Endothelial cell (in vitro differentiated cells): ENCODE results near the gene GDPGP1. TPM values are rescaled to one million over a fixed set of nuclear protein-coding genes. Genes with fewer than 3 reads are reported as not detected.

Experiments used
- DNase-seq: peaks from one replicate; pipeline ENCODE4 v3.0.0; 2021; ENCODE audit warnings: low spot score
- H3K27ac Mint-ChIP-seq: one replicate; pipeline ENCODE4 v1.8.0; 2021; ENCODE audit warnings: mixed read lengths, inconsistent platforms; ENCODE audit not compliant: unreplicated experiment
- H3K27me3 Mint-ChIP-seq: one replicate; pipeline ENCODE4 v1.8.0; 2021; ENCODE audit warnings: mild to moderate bottlenecking, moderate library complexity, mixed read lengths, inconsistent platforms; ENCODE audit not compliant: unreplicated experiment
- H3K36me3 Mint-ChIP-seq: one replicate; pipeline ENCODE4 v1.8.0; 2021; ENCODE audit warnings: mild to moderate bottlenecking, low read depth, mixed read lengths, inconsistent platforms; ENCODE audit not compliant: unreplicated experiment
- H3K4me1 Mint-ChIP-seq: one replicate; pipeline ENCODE4 v1.8.0; 2021; ENCODE audit warnings: mild to moderate bottlenecking, mixed read lengths, inconsistent platforms; ENCODE audit not compliant: unreplicated experiment
- H3K4me3 Mint-ChIP-seq: one replicate; pipeline ENCODE4 v1.8.0; 2021; ENCODE audit warnings: mild to moderate bottlenecking, mixed read lengths, inconsistent platforms; ENCODE audit not compliant: unreplicated experiment
- H3K9me3 Mint-ChIP-seq: one replicate; pipeline ENCODE4 v1.8.0; 2021; ENCODE audit warnings: mixed read lengths, inconsistent platforms; ENCODE audit not compliant: unreplicated experiment
- total RNA-seq: library from RNA; stranded (reverse); fragmentation: NEBNext Ultra II Directional; extraction: Animal tissue kit (Norgen Biotek cat#: 25700); gene quantifications from one replicate; pipeline ENCODE4 v1.2.1, GENCODE V29; 2021; ENCODE audit not compliant: unreplicated experiment
- TF ChIP-seq, protein P1 (sequence below): fragments of 200-600 bp; sonication (generic); IDR thresholded peaks from one replicate; pipeline ENCODE4 v1.5.0; 2021; ENCODE audit warnings: antibody characterized with exemption; ENCODE audit not compliant: unreplicated experiment

Gene GDPGP1
- total RNA-seq, 1 donor from 2014 or later: 7.7 TPM

DNA sequence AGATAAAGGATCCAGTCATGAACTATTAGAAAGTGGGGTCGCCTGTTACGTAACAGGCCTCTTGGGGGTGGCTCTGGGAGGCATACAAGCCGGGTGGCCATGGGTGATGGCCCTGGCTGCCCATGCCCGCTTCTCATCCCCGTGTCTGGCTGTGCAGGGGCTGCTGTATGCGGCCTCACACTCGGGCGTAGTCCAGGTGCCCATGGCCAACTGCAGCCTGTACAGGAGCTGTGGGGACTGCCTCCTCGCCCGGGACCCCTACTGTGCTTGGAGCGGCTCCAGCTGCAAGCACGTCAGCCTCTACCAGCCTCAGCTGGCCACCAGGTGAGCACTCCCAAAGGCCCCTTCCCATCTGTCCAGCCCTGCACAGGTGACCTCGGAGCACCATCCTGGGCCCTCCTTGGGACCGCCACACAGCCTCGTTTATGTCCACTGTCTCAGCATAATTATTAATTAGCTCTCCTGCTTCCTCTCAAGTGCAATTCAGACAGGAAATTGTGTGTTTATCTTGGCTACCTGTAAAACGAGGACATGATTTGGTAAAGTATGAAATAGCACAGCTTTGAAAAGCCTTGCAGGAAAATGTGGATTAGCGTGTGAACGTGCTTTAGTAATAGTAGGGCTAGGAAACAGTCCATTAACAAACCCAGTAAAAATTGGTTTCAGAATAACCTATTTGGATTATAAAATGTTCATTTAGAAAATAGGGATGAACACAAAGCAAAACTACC lies 8.3 kb upstream of the GDPGP1 start:
- TF ChIP-seq, protein P1, sequence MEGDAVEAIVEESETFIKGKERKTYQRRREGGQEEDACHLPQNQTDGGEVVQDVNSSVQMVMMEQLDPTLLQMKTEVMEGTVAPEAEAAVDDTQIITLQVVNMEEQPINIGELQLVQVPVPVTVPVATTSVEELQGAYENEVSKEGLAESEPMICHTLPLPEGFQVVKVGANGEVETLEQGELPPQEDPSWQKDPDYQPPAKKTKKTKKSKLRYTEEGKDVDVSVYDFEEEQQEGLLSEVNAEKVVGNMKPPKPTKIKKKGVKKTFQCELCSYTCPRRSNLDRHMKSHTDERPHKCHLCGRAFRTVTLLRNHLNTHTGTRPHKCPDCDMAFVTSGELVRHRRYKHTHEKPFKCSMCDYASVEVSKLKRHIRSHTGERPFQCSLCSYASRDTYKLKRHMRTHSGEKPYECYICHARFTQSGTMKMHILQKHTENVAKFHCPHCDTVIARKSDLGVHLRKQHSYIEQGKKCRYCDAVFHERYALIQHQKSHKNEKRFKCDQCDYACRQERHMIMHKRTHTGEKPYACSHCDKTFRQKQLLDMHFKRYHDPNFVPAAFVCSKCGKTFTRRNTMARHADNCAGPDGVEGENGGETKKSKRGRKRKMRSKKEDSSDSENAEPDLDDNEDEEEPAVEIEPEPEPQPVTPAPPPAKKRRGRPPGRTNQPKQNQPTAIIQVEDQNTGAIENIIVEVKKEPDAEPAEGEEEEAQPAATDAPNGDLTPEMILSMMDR: no peak
- H3K36me3 Mint-ChIP-seq: peaks cover 20% of the 10 kb centered on the region

DNA sequence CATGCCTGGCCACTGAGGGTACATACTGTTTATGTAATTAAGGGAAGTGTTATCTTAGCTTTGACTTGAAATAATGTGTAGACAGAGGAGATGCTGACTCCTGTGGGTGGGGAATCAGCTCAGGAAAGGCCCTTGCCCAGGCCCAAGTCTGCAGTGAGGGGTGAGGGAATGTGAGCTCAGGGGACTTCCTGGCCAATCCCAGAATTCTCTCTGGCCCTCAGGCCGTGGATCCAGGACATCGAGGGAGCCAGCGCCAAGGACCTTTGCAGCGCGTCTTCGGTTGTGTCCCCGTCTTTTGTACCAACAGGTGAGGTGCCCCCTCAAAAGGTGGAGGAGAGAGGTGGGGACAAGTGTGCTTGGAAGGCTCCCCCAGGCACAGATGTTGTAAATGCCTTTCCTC lies 6.7 kb upstream of the GDPGP1 start:
- no peaks in the 10 kb centered on the region for H3K27me3 Mint-ChIP-seq
- H3K27ac Mint-ChIP-seq: no peak overlapping the region
- H3K4me3 Mint-ChIP-seq: no peak overlapping the region
- TF ChIP-seq, protein P1: no peak
- peaks cover 20% of the 10 kb centered on the region for H3K36me3 Mint-ChIP-seq
- DNase-seq: no peak
- H3K4me1 Mint-ChIP-seq: peaks cover 4% of the 10 kb centered on the region
- H3K9me3 Mint-ChIP-seq: no peaks in the 10 kb centered on the region

More for the DNA sequence above, 8.3 kb upstream of the GDPGP1 start:
- DNase-seq: no peak
- Mint-ChIP-seq H3K4me3 (peak overlapping the region; percentile 2), H3K27ac (no peak overlapping the region), H3K27me3 (no peaks in the 10 kb centered on the region), H3K9me3 (no peaks in the 10 kb centered on the region), H3K4me1 (no peaks in the 10 kb centered on the region)

DNA sequence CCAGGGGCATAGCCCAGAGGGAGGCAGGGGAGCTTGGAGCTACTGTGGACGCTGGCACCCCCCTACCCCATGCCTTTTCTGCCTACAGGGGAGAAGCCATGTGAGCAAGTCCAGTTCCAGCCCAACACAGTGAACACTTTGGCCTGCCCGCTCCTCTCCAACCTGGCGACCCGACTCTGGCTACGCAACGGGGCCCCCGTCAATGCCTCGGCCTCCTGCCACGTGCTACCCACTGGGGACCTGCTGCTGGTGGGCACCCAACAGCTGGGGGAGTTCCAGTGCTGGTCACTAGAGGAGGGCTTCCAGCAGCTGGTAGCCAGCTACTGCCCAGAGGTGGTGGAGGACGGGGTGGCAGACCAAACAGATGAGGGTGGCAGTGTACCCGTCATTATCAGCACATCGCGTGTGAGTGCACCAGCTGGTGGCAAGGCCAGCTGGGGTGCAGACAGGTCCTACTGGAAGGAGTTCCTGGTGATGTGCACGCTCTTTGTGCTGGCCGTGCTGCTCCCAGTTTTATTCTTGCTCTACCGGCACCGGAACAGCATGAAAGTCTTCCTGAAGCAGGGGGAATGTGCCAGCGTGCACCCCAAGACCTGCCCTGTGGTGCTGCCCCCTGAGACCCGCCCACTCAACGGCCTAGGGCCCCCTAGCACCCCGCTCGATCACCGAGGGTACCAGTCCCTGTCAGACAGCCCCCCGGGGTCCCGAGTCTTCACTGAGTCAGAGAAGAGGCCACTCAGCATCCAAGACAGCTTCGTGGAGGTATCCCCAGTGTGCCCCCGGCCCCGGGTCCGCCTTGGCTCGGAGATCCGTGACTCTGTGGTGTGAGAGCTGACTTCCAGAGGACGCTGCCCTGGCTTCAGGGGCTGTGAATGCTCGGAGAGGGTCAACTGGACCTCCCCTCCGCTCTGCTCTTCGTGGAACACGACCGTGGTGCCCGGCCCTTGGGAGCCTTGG lies 5.9 kb upstream of the GDPGP1 start:
- TF ChIP-seq, protein P1: no peak
- Mint-ChIP-seq H3K27ac (no peak overlapping the region), H3K4me1 (peaks cover 7% of the 10 kb centered on the region), H3K36me3 (peaks cover 20% of the 10 kb centered on the region), H3K9me3 (no peaks in the 10 kb centered on the region), H3K4me3 (no peak overlapping the region), H3K27me3 (peaks cover 1% of the 10 kb centered on the region)
- no peak for DNase-seq

DNA sequence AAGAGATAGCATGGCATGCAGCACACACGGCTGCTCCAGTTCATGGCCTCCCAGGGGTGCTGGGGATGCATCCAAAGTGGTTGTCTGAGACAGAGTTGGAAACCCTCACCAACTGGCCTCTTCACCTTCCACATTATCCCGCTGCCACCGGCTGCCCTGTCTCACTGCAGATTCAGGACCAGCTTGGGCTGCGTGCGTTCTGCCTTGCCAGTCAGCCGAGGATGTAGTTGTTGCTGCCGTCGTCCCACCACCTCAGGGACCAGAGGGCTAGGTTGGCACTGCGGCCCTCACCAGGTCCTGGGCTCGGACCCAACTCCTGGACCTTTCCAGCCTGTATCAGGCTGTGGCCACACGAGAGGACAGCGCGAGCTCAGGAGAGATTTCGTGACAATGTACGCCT lies 5.0 kb upstream of the GDPGP1 start:
- Mint-ChIP-seq H3K27me3 (peaks cover 1% of the 10 kb centered on the region), H3K4me3 (no peak overlapping the region), H3K27ac (no peak overlapping the region), H3K36me3 (peaks cover 20% of the 10 kb centered on the region), H3K9me3 (no peaks in the 10 kb centered on the region), H3K4me1 (peaks cover 7% of the 10 kb centered on the region)
- TF ChIP-seq, protein P1: no peak
- no peak for DNase-seq
